H1 (cell line): ENCODE data around the gene RHOC. TPM values are rescaled to one million over a fixed set of nuclear protein-coding genes. Genes with fewer than 3 reads are reported as not detected.

ENCODE experiments used
- CTCF ChIA-PET: fragments of 300-600 bp; sonication (Branson Sonifier 250); formaldehyde crosslinking; loops from one replicate; lab custom pipeline; 2021; ENCODE audit not compliant: partially characterized antibody; lab: Charles Lee
- POLR2A ChIA-PET: fragments of 300-600 bp; sonication (Branson Sonifier 250); formaldehyde crosslinking; loops from one replicate; lab custom pipeline; 2021; ENCODE audit warnings: inconsistent platforms; ENCODE audit not compliant: partially characterized antibody; lab: Charles Lee
- DNase-seq, 2 experiments: peaks; one replicate each; pipeline versions ENCODE4 v3.0.0 to v3.0.0-alpha.2; 2010 to 2022; ENCODE audit warnings: low spot score in 2 of 2, low read depth in 1 of 2, mixed read lengths in 1 of 2
- FAIRE-seq: peaks from 2 replicates; lab custom pipeline; 2011; peaks lifted over from hg19 to GRCh38; lab: Jason Lieb, UNC
- H2AFZ ChIP-seq: 2 replicates; pipeline ENCODE4 v1.8.1; 2012; ENCODE audit warnings: low read length, inconsistent platforms
- H2AK5ac ChIP-seq: 2 replicates; pipeline ENCODE4 v1.6.1; 2013; ENCODE audit warnings: low read depth, low read length
- H2BK120ac ChIP-seq: replicated peaks from 2 replicates; pipeline ENCODE3; 2013; ENCODE audit warnings: low read depth, low read length, inconsistent platforms
- H2BK12ac ChIP-seq: 2 replicates; pipeline ENCODE4 v1.6.1; 2013; ENCODE audit warnings: low read depth, low read length
- H2BK15ac ChIP-seq: 2 replicates; pipeline ENCODE4 v1.6.1; 2013; ENCODE audit warnings: low read length
- H2BK20ac ChIP-seq: 2 replicates; pipeline ENCODE4 v1.6.1; 2013; ENCODE audit warnings: low read length
- H2BK5ac ChIP-seq: 2 replicates; pipeline ENCODE4 v1.6.1; 2013; ENCODE audit warnings: low read depth, low read length
- H3K14ac ChIP-seq: 2 replicates; pipeline ENCODE4 v1.6.1; 2013; ENCODE audit warnings: inconsistent platforms; ENCODE audit not compliant: insufficient read length
- H3K18ac ChIP-seq: 2 replicates; pipeline ENCODE4 v1.6.1; 2013; ENCODE audit warnings: low read length; ENCODE audit errors: extremely low read depth
- H3K23ac ChIP-seq: 2 replicates; pipeline ENCODE4 v1.6.1; 2013; ENCODE audit warnings: inconsistent platforms; ENCODE audit not compliant: insufficient read length
- H3K23me2 ChIP-seq: 2 replicates; pipeline ENCODE4 v1.6.1; 2013; ENCODE audit warnings: low read depth, low read length
- H3K27ac ChIP-seq: 2 replicates; pipeline ENCODE4 v1.6.1; 2011; ENCODE audit warnings: low read depth, low read length, inconsistent platforms
- H3K27me3 ChIP-seq, 4 experiments: replicated peaks in 1 of 4; 1 replicate in 1 of 4; 2 replicates in 3 of 4; pipeline versions ENCODE4 v1.6.1 to v1.8.1; 2011 to 2013; ENCODE audit warnings: low read length in 3 of 4, mild to moderate bottlenecking in 3 of 4, inconsistent platforms in 2 of 4, mixed read lengths in 2 of 4, moderate library complexity in 1 of 4; ENCODE audit not compliant: control insufficient read depth in 3 of 4, insufficient read depth in 3 of 4; ENCODE audit errors: extremely low read depth in 1 of 4
- H3K36me3 ChIP-seq, 4 experiments: 2 replicates each; pipeline versions ENCODE4 v1.6.1 to v1.8.1; 2011 to 2013; ENCODE audit warnings: mild to moderate bottlenecking in 4 of 4, low read length in 3 of 4, moderate library complexity in 2 of 4, control low read depth in 1 of 4, inconsistent platforms in 1 of 4; ENCODE audit not compliant: insufficient read depth in 4 of 4, control insufficient read depth in 2 of 4
- H3K4ac ChIP-seq: replicated peaks from 2 replicates; pipeline ENCODE3; 2013; ENCODE audit warnings: low read length, low read depth, mixed read lengths, inconsistent platforms; ENCODE audit not compliant: insufficient read length
- H3K4me1 ChIP-seq, 4 experiments: replicated peaks in 1 of 4; 1 replicate in 1 of 4; 2 replicates in 3 of 4; pipeline versions ENCODE4 v1.6.1 to v1.8.1; 2011 to 2013; ENCODE audit warnings: low read length in 3 of 4, inconsistent platforms in 2 of 4, mixed read lengths in 1 of 4; ENCODE audit not compliant: insufficient read depth in 4 of 4, control insufficient read depth in 3 of 4
- H3K4me2 ChIP-seq, 2 experiments: 2 replicates each; pipeline versions ENCODE4 v1.6.1 to v1.8.1; 2011 to 2013; ENCODE audit warnings: low read depth in 2 of 2, low read length in 2 of 2, control low read depth in 1 of 2, inconsistent platforms in 1 of 2, mild to moderate bottlenecking in 1 of 2; ENCODE audit not compliant: insufficient read depth in 1 of 2
- H3K4me3 ChIP-seq, 4 experiments: fragments of 200-600, 300-600 bp in 1 of 4; sonication (generic), shearing (Covaris generic), sonication (Bioruptor Twin) in 1 of 4; 2 replicates each; pipeline versions ENCODE4 v1.5.1 to v1.8.1; 2011 to 2016; ENCODE audit warnings: low read length in 4 of 4, low read depth in 3 of 4, control low read depth in 2 of 4, inconsistent platforms in 2 of 4, mild to moderate bottlenecking in 2 of 4, mixed read lengths in 1 of 4, moderate library complexity in 1 of 4; ENCODE audit not compliant: insufficient read depth in 2 of 4; ENCODE audit errors: extremely low read depth in 1 of 4
- H3K56ac ChIP-seq: replicated peaks from 2 replicates; pipeline ENCODE3; 2013; ENCODE audit warnings: low read depth, mild to moderate bottlenecking, mixed read lengths, low read length, inconsistent platforms; ENCODE audit not compliant: insufficient read length
- H3K79me1 ChIP-seq: 2 replicates; pipeline ENCODE4 v1.6.1; 2013; ENCODE audit warnings: low read depth, low read length, control low read depth
- H3K79me2 ChIP-seq, 2 experiments: 2 replicates each; pipeline versions ENCODE4 v1.6.1 to v1.8.1; 2012 to 2013; ENCODE audit warnings: low read length in 2 of 2, mild to moderate bottlenecking in 2 of 2, inconsistent platforms in 1 of 2; ENCODE audit not compliant: insufficient read depth in 2 of 2, control insufficient read depth in 1 of 2
- H3K9ac ChIP-seq, 4 experiments: replicated peaks in 1 of 4; 1 replicate in 1 of 4; 2 replicates in 3 of 4; pipeline versions ENCODE4 v1.6.1 to v1.8.1; 2011 to 2013; ENCODE audit warnings: low read depth in 3 of 4, low read length in 3 of 4, control low read depth in 2 of 4, mild to moderate bottlenecking in 2 of 4, moderate library complexity in 2 of 4, inconsistent platforms in 1 of 4; ENCODE audit errors: extremely low read depth in 1 of 4
- H3K9me3 ChIP-seq, 2 experiments: 2 replicates each; pipeline versions ENCODE4 v1.6.1 to v1.8.1; 2012 to 2013; ENCODE audit warnings: mild to moderate bottlenecking in 2 of 2, moderate library complexity in 2 of 2, control low read depth in 1 of 2, inconsistent platforms in 1 of 2, low read depth in 1 of 2, low read length in 1 of 2, mixed read lengths in 1 of 2; ENCODE audit not compliant: insufficient read depth in 2 of 2
- H4K20me1 ChIP-seq, 2 experiments: replicated peaks in 1 of 2; 2 replicates each; pipeline versions ENCODE3 to v1.8.1; 2011 to 2013; ENCODE audit warnings: inconsistent platforms in 2 of 2, low read length in 2 of 2, mild to moderate bottlenecking in 1 of 2; ENCODE audit not compliant: insufficient read depth in 2 of 2, control insufficient read depth in 1 of 2
- H4K5ac ChIP-seq: 2 replicates; pipeline ENCODE4 v1.6.1; 2013; ENCODE audit warnings: low read length, low read depth, mixed read lengths, inconsistent platforms; ENCODE audit not compliant: insufficient read length
- H4K8ac ChIP-seq: 2 replicates; pipeline ENCODE4 v1.8.0; 2013; ENCODE audit warnings: mild to moderate bottlenecking, moderate library complexity, low read length, inconsistent platforms; ENCODE audit not compliant: insufficient read depth; ENCODE audit errors: extremely low read depth
- H4K91ac ChIP-seq: replicated peaks from 2 replicates; pipeline ENCODE3; 2013; ENCODE audit warnings: low read length, mixed read lengths, inconsistent platforms; ENCODE audit not compliant: insufficient read length
- CREB1 ChIP-seq: IDR thresholded peaks from 2 replicates; pipeline ENCODE4 v1.6.1; 2012; ENCODE audit warnings: inconsistent platforms
- CTCF ChIP-seq, 3 experiments: IDR thresholded peaks; 1 replicate in 2 of 3; 2 replicates in 1 of 3; pipeline versions ENCODE4 v1.5.1 to v1.6.1; 2011; ENCODE audit warnings: low read length in 3 of 3, mild to moderate bottlenecking in 3 of 3, inconsistent platforms in 2 of 3, low read depth in 1 of 3, moderate library complexity in 1 of 3; ENCODE audit not compliant: insufficient read depth in 1 of 3; ENCODE audit errors: control extremely low read depth in 1 of 3
- NRF1 ChIP-seq: IDR thresholded peaks from 2 replicates; pipeline ENCODE4 v1.6.1; 2011; ENCODE audit warnings: mild to moderate bottlenecking, low read depth, low read length, improper control_type of control experiment
- POLR2A ChIP-seq, 2 experiments: IDR thresholded peaks; 1 replicate in 1 of 2; 2 replicates in 1 of 2; pipeline ENCODE4 v1.6.1; 2011; ENCODE audit warnings: low read depth in 2 of 2, low read length in 2 of 2, mild to moderate bottlenecking in 2 of 2; ENCODE audit errors: control extremely low read depth in 1 of 2
- TAF1 ChIP-seq: IDR thresholded peaks from 2 replicates; pipeline ENCODE4 v1.6.1; 2011; ENCODE audit warnings: mild to moderate bottlenecking, low read depth, low read length
- WGBS, 2 experiments: shearing (Covaris generic) in 1 of 2; methylation state at CpG; one replicate each; pipeline versions ENCODE4 v1.1.6 to v1.1.7; 2013 to 2015; ENCODE audit warnings: low lambda C conversion rate in 2 of 2, mixed read lengths in 2 of 2, inconsistent platforms in 1 of 2, low coverage in 1 of 2, missing lambda C conversion rate in 1 of 2; ENCODE audit not compliant: insufficient replicate concordance in 2 of 2, insufficient coverage in 1 of 2, insufficient read length in 1 of 2; ENCODE audit errors: extremely low coverage in 1 of 2, missing lambda C conversion rate in 1 of 2; 5-methylcytosine and 5-hydroxymethylcytosine counted together
- polyA plus RNA-seq, 7 experiments: library from polyadenylated mRNA; depleted of rRNA in 3 of 7; stranded (reverse) in 5 of 7; unstranded in 2 of 7; fragments of >200 nt in 5 of 7; fragments of 200-250 nt in 2 of 7; gene quantifications; 1 replicate in 5 of 7; 2 replicates in 1 of 7; 4 replicates in 1 of 7; pipeline versions ENCODE4 v1.2.1 to v1.2.3, GENCODE V29; 2011 to 2013; ENCODE audit warnings: missing spikeins in 2 of 7, mixed read lengths in 2 of 7
- total RNA-seq: library from RNA; stranded (reverse); fragmentation: NEBNext Ultra II Directional; extraction: Animal tissue kit (Norgen Biotek cat#: 25700); gene quantifications from 2 replicates; pipeline ENCODE4 v1.2.1, GENCODE V29; 2021

RHOC gene
- total and polyA plus RNA-seq, 2 of the 8 experiments (the other 6 are each of a cell fraction or from before 2014, with no cell fraction given): 53.6 to 97.5 TPM

GRCh38 chr1:112673592-112674439, 33.1 kb downstream of the RHOC start:
- no peak overlapping the region for H2BK15ac ChIP-seq
- H3K56ac ChIP-seq: peak overlapping the region; percentile 5
- peak overlapping the region; percentile 65 to 89 (median 85) for H3K9ac ChIP-seq
- no peak overlapping the region for H4K8ac ChIP-seq
- peaks cover 0 to 25% of the 10 kb centered on the region in 2 experiments; a peak in 2 of 4 replicates for H3K79me2 ChIP-seq
- H3K18ac ChIP-seq: peak overlapping the region; percentile 89
- H3K23me2 ChIP-seq: peaks cover 10% of the 10 kb centered on the region; the same call in 1 of the 2 replicates
- H3K14ac ChIP-seq: no peak overlapping the region
- no peak overlapping the region for H3K4ac ChIP-seq
- DNase-seq: no peak
- CTCF ChIA-PET: interaction anchor here (0.7 to 6.3 kb wide), 15 partner anchors 9 to 208 kb away, joined by 3 to 63 read pairs (median 5); partner anchors contain the start of gene ST7L
- H3K79me1 ChIP-seq: no peaks in the 10 kb centered on the region
- H3K23ac ChIP-seq: no peak overlapping the region
- peaks cover 2 to 14% (median 10%) of the 10 kb centered on the region in 4 experiments; a peak in 5 of 7 replicates for H3K4me1 ChIP-seq
- no peak overlapping the region for H4K91ac ChIP-seq
- WGBS, 2 experiments: 24% methylated on average over 18 of the region's 18 CpGs; no CpG with 5 or more reads in 1 of the 2 experiments
- H4K5ac ChIP-seq: no peak overlapping the region
- H2BK120ac ChIP-seq: no peak overlapping the region
- H3K27me3 ChIP-seq: peaks cover 0 to 2% (median 0%) of the 10 kb centered on the region in 4 experiments; a peak in 2 of 7 replicates
- TF ChIP-seq CREB1 (peak; percentile 78), CTCF (IDR thresholded peaks at IDR 0.05; ENCODE audit: control extremely low read depth in 1 of 3, insufficient read depth in 1 of 3, low read depth in 1 of 3, low read length in 3 of 3) (peak in 1 of 3 experiments; percentile 15; a peak in 1 of 4 replicates), POLR2A (IDR thresholded peaks at IDR 0.05; ENCODE audit: control extremely low read depth in 1 of 2, low read depth in 2 of 2, low read length in 2 of 2) (peak in 1 of 2 experiments; percentile 56; a peak in 1 of 3 replicates), TAF1 (no peak), NRF1 (no peak)
- TF ChIP-seq, all 59 proteins: peak for 3
- Histone ChIP-seq H3K36me3 (peaks cover 0 to 22% (median 4%) of the 10 kb centered on the region in 4 experiments; a peak in 4 of 8 replicates), H3K27ac (peak overlapping the region; percentile 74; the same call in 1 of the 2 replicates), H2AK5ac (no peak overlapping the region), H2BK12ac (0 out of 2 replicates have a peak overlapping the region, but pooled peaks have one; percentile 34), H3K4me3 (peak overlapping the region; percentile 85 to 92 (median 90)), H3K4me2 (peak overlapping the region; percentile 74 to 92), H2BK20ac (no peak overlapping the region), H2BK5ac (peak overlapping the region; percentile 86), H3K9me3 (no peaks in the 10 kb centered on the region), H2AFZ (no peak overlapping the region), H4K20me1 (peaks cover 0 to 3% of the 10 kb centered on the region in 2 experiments)
- POLR2A ChIA-PET: interaction anchor here (0.7 to 6.1 kb wide), 25 partner anchors 9 to 283 kb away, joined by 3 to 76 read pairs (median 4); partner anchors contain the start of genes CAPZA1, PPM1J, RHOC and ST7L
- FAIRE-seq: peak; percentile 63
